Heart left ventricle (tissue), 16 donors: Measurements from ENCODE around the gene NLK. TPM values are rescaled to one million over a fixed set of nuclear protein-coding genes. Genes with fewer than 3 reads are reported as not detected.

Source experiments
- ATAC-seq, 4 donors: fragments of 200-7000 bp; cut with Tn5 transposase; one replicate each; pipeline ENCODE4 v1.9.1; 2020 to 2022; ENCODE audit warnings: moderate library complexity in 4 of 4, mild to moderate bottlenecking in 3 of 4, moderate number of reproducible peaks in 1 of 4
- DNase-seq, 5 donors: peaks; one replicate each; pipeline ENCODE4 v3.0.0-alpha.2; 2020
- H3K27ac ChIP-seq, 12 donors: fragments of 200-600 bp; sonication (generic) in 4 of 12; one replicate each; pipeline versions ENCODE4 v1.5.0 to v1.8.0; 2016 to 2022; ENCODE audit warnings: mild to moderate bottlenecking in 2 of 12
- H3K27me3 ChIP-seq, 9 donors: fragments of 200-600 bp; sonication (generic) in 2 of 9; one replicate each; pipeline versions ENCODE4 v1.5.1 to v1.8.0; 2016 to 2022; ENCODE audit warnings: mild to moderate bottlenecking in 3 of 9
- H3K36me3 ChIP-seq, 9 donors: fragments of 200-600 bp; sonication (generic) in 2 of 9; one replicate each; pipeline versions ENCODE4 v1.5.0 to v1.8.0; 2018 to 2022; ENCODE audit warnings: mild to moderate bottlenecking in 2 of 9
- H3K4me1 ChIP-seq, 12 donors: fragments of 200-600 bp; sonication (generic) in 4 of 12; one replicate each; pipeline versions ENCODE4 v1.5.0 to v1.8.0; 2016 to 2022; ENCODE audit warnings: mild to moderate bottlenecking in 3 of 12
- H3K4me3 ChIP-seq, 12 donors: fragments of 200-600 bp; sonication (generic) in 4 of 12; one replicate each; pipeline versions ENCODE4 v1.5.0 to v1.8.0; 2017 to 2022; ENCODE audit warnings: mild to moderate bottlenecking in 9 of 12, moderate library complexity in 4 of 12
- H3K9me3 ChIP-seq, 12 donors: fragments of 200-600 bp; sonication (generic) in 4 of 12; one replicate each; pipeline versions ENCODE4 v1.5.0 to v1.8.0; 2016 to 2022; ENCODE audit warnings: mild to moderate bottlenecking in 1 of 12
- CTCF ChIP-seq, 12 donors: fragments of 200-600 bp; sonication (generic) in 4 of 12; IDR thresholded peaks; one replicate each; pipeline versions ENCODE4 v1.5.0 to v1.8.0; 2018 to 2022; ENCODE audit warnings: antibody characterized with exemption in 12 of 12, mild to moderate bottlenecking in 5 of 12
- POLR2A ChIP-seq, 2 donors: fragments of 450-650 bp; IDR thresholded peaks; one replicate each; pipeline ENCODE4 v1.6.1; 2017; ENCODE audit warnings: antibody characterized with exemption in 2 of 2, mild to moderate bottlenecking in 2 of 2, moderate library complexity in 2 of 2
- WGBS, 4 donors: extraction: QIAGEN DNeasy Blood & Tissue Kit in 2 of 4; methylation state at CpG; one replicate each; pipeline versions ENCODE4 v1.1.5 to v1.1.7; 2013 to 2018; 5-methylcytosine and 5-hydroxymethylcytosine counted together
- intact Hi-C, 10 donors: fragments of 100-400 bp; cut with DNase I; formaldehyde crosslinking; loops; one replicate each; pipeline versions ENCODE4 v1.11.1 to v1.14.2; 2022
- polyA plus RNA-seq, 2 donors: library from polyadenylated mRNA; stranded (reverse); fragments of 200-250 nt; gene quantifications; one replicate each; pipeline ENCODE4 v1.2.3, GENCODE V29; 2013
- total RNA-seq, 9 donors: library from RNA; depleted of rRNA in 2 of 9; stranded (reverse); fragments of >200 nt in 2 of 9; fragmentation: NEBNext Ultra II Directional in 3 of 9; extraction: Animal tissue kit (Norgen Biotek cat#: 25700) in 3 of 9; gene quantifications; one replicate each; pipeline versions ENCODE4 v1.1.0 to v1.2.4, GENCODE V29; 2016 to 2023
- donor health status: ischemic (EF 13 %, LVEDD 7.1; RV severe dilation, severe dysfunction).
- donor health status: healthy with polysubstance abuse.
- donor health status: DM: no; HTN: yes; CAD: no.
- donor health status: DM: no; HTN: no; CAD: no.
- donor health status: ischemic (EF 25% LVEDD 6.9; RV normal size, moderate dysfunction).
- donor health status: ischemic (EF 25% LVEDD 5.7; RV mildly dilated, moderate dysfunction).
- donor health status: healthy.
- donor health status: DM: yes; HTN: yes; CAD: no.
- donor health status: ischemic (EF 35%, LVEDD 5.7; RV mildly dilated, moderate dysfunction).
- donor health status: nonischemic (EF 11% LVEDD 7.7; RV severe dilation, severe dysfunction).
- donor health status: DM: yes; HTN: yes; CAD: no.
- donor health status: PGD.
- donor health status: ischemic (EF 29% LVEDD 5.4; RV normal size, mild dysfunction).
- donor health status: nonischemic (EF 23%, LVEDD 6.1; RV moderate dilation, normal function).

NLK gene
- total and polyA plus RNA-seq, 11 donors: 8.1 to 29.1 (median 20.0) TPM

- H3K4me1 ChIP-seq: peaks cover 0 to 5% (median 0%) of the 10 kb centered on the region in 12 donors
- intact Hi-C loops: loop anchor here in 1 of 10 donors (10.0 kb wide), 1 partner anchor 54 kb away; no protein-coding TSS in a partner anchor
- WGBS, 4 donors: 49 to 55% (median 53%) methylated on average over 4 of the region's 4 CpGs
- no peak overlapping the region for H3K4me3 ChIP-seq
- no peaks in the 10 kb centered on the region for H3K27me3 ChIP-seq
- H3K27ac ChIP-seq: peak overlapping the region in 5 of 12 donors; percentile 8 to 53 (median 22)
- peaks cover 0 to 4% (median 0%) of the 10 kb centered on the region in 12 donors for H3K9me3 ChIP-seq
- TF ChIP-seq POLR2A (IDR thresholded peaks at IDR 0.05) (no peak), CTCF (IDR thresholded peaks at IDR 0.05) (no peak)
- ATAC-seq: peak in 3 of 4 donors; percentile 59 to 90 (median 65)
- H3K36me3 ChIP-seq: no peaks in the 10 kb centered on the region
- DNase-seq: peak in 4 of 5 donors; percentile 31 to 59 (median 40)
Observed at GRCh38 chr17:28018439-28019070, 23.9 kb upstream of the NLK start.

DNA sequence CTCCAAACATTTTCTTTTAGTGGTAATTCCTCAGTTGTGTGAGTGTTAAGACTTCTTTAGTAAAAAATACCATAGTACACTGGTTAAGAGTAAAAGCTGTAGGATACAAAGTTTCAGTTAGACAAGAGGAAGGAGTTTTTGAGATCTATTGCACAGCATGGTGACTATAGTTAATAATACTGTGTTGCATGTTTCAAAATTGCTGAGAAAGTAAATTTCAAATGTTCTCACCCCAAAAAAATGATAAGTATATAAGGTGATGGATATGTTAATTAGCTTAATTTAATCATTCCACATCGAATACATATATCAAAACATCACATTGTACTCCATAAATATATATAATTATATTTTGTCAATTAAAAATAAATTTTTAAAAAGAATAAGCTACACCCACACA, 22.0 kb upstream of the NLK start:
- peaks cover 0 to 5% (median 0%) of the 10 kb centered on the region in 12 donors for H3K4me1 ChIP-seq
- 58 to 67% (median 61%) methylated on average over 1 of the region's 1 CpG for WGBS, 4 donors
- TF ChIP-seq CTCF (IDR thresholded peaks at IDR 0.05): no peak
- no peak for TF ChIP-seq POLR2A (IDR thresholded peaks at IDR 0.05)
- intact Hi-C loops: no loop called here
- ATAC-seq: no peak
- H3K36me3 ChIP-seq: no peaks in the 10 kb centered on the region
- no peaks in the 10 kb centered on the region for H3K27me3 ChIP-seq
- no peak overlapping the region for H3K27ac ChIP-seq
- no peak for DNase-seq
- H3K4me3 ChIP-seq: no peak overlapping the region
- H3K9me3 ChIP-seq: peaks cover 0 to 4% (median 0%) of the 10 kb centered on the region in 12 donors

DNA sequence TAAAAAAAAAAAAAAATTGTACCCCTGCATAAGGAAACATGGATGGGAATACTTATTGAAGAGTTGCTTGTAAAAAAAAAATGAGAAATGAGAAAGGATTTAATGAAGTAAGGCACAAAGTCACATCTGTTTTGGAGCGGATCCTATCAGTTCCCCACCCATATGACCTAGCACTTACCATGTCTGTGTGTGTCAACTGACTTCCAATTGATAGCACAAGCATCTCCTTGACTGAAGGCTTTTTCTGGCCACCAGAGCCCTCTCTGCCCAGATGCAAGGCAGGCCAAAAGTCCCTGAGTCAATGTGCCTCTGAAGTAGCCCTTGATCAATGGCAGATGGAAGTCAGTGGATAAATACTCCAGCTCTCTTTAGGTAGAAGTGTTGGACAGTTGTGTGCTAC, 13.4 kb upstream of the NLK start:
- ATAC-seq: no peak
- Histone ChIP-seq H3K4me3 (no peak overlapping the region), H3K27me3 (no peaks in the 10 kb centered on the region), H3K9me3 (peaks cover 0 to 6% (median 0%) of the 10 kb centered on the region in 12 donors), H3K4me1 (peaks cover 0 to 19% (median 0%) of the 10 kb centered on the region in 12 donors), H3K27ac (no peak overlapping the region), H3K36me3 (no peaks in the 10 kb centered on the region)
- intact Hi-C loops: no loop called here
- no peak for DNase-seq
- WGBS, 4 donors: 46 to 70% (median 60%) methylated on average over 1 of the region's 1 CpG
- TF ChIP-seq POLR2A (IDR thresholded peaks at IDR 0.05) (no peak), CTCF (IDR thresholded peaks at IDR 0.05) (no peak)

DNA sequence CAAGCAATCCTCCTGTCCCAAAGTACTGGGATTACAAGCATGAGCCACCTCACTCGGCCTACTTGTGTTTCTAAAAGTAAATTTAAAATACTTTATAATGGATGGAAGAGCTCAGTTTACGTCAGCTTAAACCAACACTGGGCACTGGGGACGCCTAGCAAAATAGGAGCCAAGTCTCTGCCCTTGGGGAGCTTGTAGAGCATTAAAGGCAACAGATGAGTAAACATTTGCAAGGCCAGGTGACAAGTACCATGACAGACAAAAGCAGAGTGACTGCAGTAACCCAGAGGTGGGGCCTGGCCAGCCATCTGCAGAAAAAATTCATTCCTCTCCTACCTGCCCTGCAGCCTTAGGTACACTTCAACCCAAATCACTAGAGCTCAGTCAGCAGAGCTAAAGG, 12.1 kb upstream of the NLK start:
- Histone ChIP-seq H3K27me3 (no peaks in the 10 kb centered on the region), H3K4me3 (no peak overlapping the region), H3K36me3 (no peaks in the 10 kb centered on the region), H3K9me3 (peaks cover 0 to 6% (median 0%) of the 10 kb centered on the region in 12 donors), H3K4me1 (peaks cover 0 to 26% (median 3%) of the 10 kb centered on the region in 12 donors), H3K27ac (no peak overlapping the region)
- 87 to 90% (median 87%) methylated on average over 3 of the region's 3 CpGs for WGBS, 4 donors
- TF ChIP-seq CTCF (IDR thresholded peaks at IDR 0.05): no peak
- no peak for TF ChIP-seq POLR2A (IDR thresholded peaks at IDR 0.05)
- intact Hi-C loops: loop anchor here in 1 of 10 donors (10.0 kb wide), 1 partner anchor 46 kb away; no protein-coding TSS in a partner anchor
- DNase-seq: no peak
- no peak for ATAC-seq
